D341Med (cell line): ENCODE results near the gene DPEP2.
"Not testable (repeated sequence)": the region's sequence is repeated elsewhere in the genome, so short reads cannot be mapped to it uniquely, and the experiment has no call there.

Source experiments
- DNase-seq: peaks from one replicate; pipeline ENCODE4 v3.0.0; 2012; ENCODE audit warnings: low spot score

Gene DPEP2

GRCh38 chr16:67954421-67955196, 44.7 kb downstream of the DPEP2 start:
- no peak for DNase-seq

DNA sequence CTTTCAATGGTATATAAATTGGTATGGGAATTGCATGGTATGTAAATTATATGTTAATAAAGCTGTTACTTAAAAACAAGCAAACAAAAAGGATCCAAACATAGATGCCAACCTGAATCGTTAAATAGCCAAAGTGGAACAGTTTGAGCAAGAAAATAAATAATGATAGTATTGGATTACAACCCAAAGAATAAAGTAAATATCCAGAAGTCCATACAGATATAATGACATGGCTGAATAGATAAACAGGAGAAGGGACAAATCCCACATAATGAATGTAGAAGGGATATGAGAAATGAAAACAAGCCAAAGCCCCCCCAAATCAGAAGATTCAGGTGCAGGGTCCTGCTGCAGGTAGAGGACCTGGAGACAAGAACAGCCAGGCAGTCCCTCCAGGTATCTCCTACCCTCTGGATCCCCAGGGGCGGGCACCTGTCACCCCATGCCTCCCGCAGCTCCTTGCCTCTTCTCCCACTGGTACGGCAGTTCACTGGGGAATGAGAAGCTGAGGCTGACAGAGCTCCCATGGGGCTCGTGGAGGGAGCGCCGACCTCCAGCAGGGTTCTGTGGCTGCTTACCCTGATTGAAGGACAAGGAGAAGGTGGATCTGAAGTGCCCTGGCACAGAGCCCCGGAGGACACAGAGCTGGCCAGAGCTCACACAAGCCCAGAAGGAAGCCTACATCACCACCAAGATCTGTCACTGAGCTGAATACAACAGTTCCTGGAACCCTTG, 45.5 kb downstream of the DPEP2 start:
- DNase-seq: no peak

GRCh38 chr16:67951485-67951884, 47.8 kb downstream of the DPEP2 start:
- DNase-seq: no peak

DNA sequence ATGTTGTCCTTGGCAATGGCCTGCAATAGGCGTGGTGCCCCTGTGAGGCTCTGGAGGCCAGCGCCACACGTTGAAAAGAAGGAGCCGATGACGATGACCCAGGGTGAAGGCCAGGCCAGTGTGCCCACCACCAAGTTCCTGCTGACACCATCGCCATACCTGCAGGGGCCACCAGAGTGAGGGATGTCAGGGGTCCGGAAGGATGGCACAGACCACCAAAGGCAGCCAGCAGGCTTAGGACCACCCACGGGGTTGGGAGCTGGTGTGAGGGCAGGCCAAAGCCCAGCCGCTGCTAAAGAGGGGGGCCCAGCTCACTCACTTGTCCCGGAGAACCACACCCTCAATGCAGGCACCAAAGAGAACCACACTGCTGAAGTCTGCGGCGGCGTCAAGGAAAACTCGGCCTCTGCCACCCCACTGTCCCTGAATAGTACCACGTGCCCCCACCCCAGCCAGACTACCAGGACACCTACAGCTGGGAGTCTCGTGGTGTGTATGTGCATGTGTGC, 48.9 kb downstream of the DPEP2 start:
- no peak for DNase-seq

- no peak for DNase-seq
These were observed 49.6 kb downstream of the DPEP2 start for GRCh38 chr16:67949645-67950044.

DNA sequence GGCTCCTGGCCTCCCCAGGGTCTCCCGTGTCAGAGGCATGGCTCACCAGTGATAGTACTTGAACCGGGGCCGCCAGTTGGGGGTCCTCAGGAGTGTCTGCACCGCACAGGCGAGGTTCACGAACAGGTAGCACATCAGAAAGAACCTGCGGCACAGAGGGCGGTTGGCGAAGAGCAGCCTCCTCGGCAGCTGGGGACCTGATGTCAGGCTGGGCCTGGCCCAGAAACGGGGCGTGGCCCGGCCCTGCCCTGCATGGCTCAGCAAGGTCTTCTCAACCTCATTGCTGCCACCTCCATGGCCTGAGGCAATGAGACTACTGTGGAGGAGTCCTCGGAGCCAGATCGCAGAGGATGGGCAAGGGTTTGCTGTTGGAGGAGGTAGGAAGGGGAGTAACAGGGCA, 51.3 kb downstream of the DPEP2 start:
- no peak for DNase-seq

GRCh38 chr16:67946966-67947558, 52.2 kb downstream of the DPEP2 start:
- no peak for DNase-seq

DNA sequence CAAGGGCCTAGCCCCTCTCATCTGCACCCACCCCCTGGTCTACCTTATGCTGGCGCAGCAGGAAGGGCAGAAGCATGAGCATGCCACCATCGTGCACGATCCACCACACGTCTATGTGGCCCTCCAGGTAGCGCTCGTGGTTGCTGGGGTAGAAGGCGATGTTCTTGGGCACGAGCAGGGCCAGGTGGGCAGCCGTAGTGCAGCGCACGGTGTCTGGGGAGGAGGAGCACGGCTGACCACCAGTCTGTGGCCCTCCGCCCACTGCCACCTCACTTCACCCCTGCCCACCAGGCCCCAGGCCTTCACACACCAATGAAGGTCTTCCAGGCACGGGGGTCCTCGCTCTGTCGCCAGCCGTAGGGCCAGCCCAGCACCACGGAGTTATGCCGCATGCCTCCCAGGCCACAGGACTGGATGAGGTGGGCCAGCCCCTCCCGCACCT, 53.1 kb downstream of the DPEP2 start:
- DNase-seq: no peak

- DNase-seq: no peak
These were observed 53.8 kb downstream of the DPEP2 start for GRCh38 chr16:67945392-67945933.

DNA sequence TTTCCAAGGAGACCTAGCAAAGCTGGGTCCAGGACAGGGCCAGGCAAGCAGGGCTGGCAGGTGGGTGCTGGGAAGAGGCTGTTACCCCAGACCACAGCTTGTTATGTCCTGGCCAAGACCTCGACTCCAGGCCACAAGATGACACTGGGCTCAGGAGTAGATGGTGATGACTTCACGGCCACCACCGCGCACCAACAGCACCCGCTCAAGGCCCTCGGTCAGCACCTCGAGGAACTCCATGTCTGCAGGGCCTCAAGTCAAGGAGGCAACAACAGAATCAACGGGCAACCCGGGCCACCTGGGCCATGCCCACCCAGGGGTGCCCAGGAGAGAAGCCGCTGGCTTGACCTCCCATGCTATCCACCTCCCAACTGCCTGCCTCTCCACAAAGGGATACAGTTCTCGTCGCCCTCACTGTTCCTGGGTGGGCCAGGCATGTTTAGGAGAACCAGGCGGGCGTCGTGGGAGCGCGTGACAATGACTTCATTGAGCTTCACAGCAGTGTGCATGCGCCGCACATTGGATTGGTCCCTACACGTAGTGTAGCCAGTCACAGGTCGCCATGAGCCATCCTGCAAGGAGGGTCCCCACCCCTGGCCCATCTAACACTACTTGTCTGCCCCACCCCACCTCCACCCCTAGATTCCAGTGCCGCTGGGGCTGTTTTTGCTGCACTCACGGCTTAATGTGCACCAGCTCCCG, 54.4 kb downstream of the DPEP2 start:
- no peak for DNase-seq

- DNase-seq: no peak
These were observed 55.4 kb downstream of the DPEP2 start, which contains the start of gene LCAT for GRCh38 chr16:67943619-67944504. TSS of gene LCAT (minus strand) at chr16:67944120. CDS start at chr16:67944101, 19 bp downstream.

DNA sequence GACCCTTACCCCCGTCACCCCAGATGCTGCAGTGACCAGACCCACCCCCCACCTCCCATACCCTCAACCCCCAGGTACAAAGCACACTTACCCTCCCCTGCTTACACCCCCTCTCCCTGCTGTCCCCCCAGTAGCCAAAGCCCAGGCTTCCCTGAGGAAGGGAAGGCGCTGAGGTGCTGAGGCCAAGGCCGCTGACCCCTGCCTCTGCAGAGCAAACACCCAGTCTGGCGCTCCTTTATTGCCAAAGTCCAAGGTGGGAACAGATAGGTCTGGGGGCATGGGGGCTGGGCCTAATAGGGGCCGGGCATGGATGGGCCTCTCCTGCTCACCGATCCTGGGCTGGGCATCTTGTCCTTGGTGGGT, 56.0 kb downstream of the DPEP2 start:
- no peak for DNase-seq

DNA sequence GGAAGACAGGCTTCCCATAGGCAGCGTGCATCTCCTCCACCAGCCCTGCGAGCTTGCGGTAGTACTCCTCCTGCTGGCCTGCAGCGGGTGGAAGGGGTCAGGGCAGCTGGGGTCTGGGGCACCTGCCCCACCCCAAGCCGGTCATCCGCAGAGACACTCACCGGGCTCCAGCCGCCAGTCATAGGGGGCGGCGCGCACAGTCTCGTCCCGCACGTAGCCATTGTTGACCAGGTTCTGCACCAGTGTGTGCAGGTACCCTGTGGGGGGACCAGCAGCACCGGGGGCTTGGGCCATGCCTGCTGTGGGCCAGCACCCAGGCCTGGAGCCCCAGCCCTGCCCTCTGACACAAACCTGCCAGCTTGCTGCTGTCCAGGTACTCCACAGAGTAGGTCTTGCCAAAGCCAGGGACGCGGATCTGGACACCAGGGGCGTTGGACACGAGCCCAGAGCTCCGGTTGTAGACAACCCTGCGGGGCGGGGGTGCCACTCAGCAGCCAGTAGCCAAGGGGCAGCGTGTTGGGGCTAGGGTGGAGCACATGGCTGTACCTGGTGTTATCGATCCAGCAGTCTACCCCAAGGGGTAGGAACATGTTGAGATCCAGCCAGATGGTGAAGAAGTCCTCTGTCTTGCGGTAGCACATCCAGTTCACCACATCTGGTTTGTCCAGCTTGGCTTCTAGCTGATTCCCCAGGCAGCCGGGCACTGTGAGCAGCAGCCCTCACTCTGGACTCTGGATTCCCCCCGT, 56.6 kb downstream of the DPEP2 start:
- no peak for DNase-seq

- peak; percentile 75 for DNase-seq
These were observed 57.1 kb downstream of the DPEP2 start for GRCh38 chr16:67942200-67942509.

DNA sequence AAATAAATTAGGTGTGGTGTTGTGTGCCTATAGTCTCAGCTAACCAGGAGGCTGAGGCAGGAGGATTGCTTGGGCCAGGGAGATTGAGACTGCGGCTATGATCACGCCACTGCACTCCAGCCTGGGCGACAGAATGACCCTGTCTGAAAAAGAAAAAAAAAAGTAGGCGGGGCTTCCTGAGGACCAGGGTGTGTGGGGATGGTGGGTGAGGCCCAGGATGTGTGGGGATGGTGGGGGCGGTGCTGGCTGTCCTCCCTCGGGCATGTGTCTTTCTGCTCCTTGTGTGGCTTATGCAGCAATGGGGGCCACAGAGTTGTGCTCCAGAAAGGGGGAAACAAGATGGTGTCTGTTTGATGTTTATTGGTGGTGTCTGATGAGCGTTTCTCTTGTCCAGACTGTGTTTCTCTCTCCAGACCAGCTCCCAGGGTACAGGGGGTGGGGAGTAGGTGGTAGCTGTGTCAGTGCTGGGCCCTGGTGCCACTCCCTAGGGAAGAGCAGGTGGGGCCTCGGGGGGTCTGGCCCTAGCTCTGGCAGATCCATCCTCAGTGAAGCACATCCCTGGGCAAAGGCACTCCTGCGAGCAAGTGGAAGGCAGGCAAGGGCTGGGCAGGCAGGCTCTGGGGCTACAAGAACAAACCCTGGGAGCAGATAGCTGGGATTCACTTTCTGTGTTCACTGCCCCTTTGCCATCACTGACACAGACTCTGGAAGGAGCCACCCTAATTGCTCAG, 57.6 kb downstream of the DPEP2 start:
- DNase-seq: no peak

- DNase-seq: no peak
These were observed 58.7 kb downstream of the DPEP2 start for GRCh38 chr16:67940446-67941089.

GRCh38 chr16:67939507-67940445, 59.5 kb downstream of the DPEP2 start:
- no peak for DNase-seq

- not testable (repeated sequence) for DNase-seq
These were observed 61.6 kb downstream of the DPEP2 start for GRCh38 chr16:67937713-67938112.
